Transverse colon (tissue), 4 donors: ENCODE data around the gene BACE1.

Experiments used
- EP300 ChIP-seq: sonication (generic); formaldehyde crosslinking; IDR thresholded peaks from one replicate; pipeline ENCODE4 v1.6.1; 2017; ENCODE audit warnings: antibody characterized with exemption, low read depth
- POLR2A ChIP-seq: fragments of 450-650 bp; IDR thresholded peaks from one replicate; pipeline ENCODE4 v1.6.1; 2016; ENCODE audit warnings: antibody characterized with exemption, mild to moderate bottlenecking, moderate library complexity
- POLR2AphosphoS5 ChIP-seq, 3 donors: sonication (generic); formaldehyde crosslinking; IDR thresholded peaks; one replicate each; pipeline ENCODE4 v1.6.1; 2016; ENCODE audit warnings: antibody characterized with exemption in 3 of 3
- TF ChIP-seq, protein P1 (sequence below), 5 experiments: fragments of 200-600 bp in 3 of 5; fragments of 450-650 bp in 2 of 5; sonication (generic) in 3 of 5; IDR thresholded peaks; 1 replicate in 2 of 5; 2 replicates in 3 of 5; pipeline ENCODE4 v1.5.1; 2016 to 2017; ENCODE audit warnings: antibody characterized with exemption in 5 of 5, inconsistent platforms in 3 of 5, mild to moderate bottlenecking in 2 of 5, moderate library complexity in 1 of 5

DNA sequence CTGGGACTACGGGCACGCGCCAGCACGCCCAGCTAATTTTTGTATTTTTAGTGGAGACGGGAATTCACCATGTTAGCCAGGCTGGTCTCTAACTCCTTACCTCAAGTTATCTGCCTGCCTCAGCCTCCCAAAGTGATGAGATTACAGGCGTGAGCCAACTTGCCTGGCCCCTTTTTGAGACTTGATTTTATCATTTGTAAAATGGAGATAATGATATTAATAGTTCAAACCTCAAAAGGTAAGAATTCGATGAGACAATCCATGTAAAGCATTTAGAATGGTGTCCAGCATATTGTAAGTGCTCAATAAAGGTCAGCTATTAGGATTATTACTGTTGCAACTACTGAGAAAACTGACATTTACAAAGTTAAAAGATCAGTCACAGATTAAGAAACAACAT lies 2.7 kb upstream of the BACE1 start:
- TF ChIP-seq, protein P1, sequence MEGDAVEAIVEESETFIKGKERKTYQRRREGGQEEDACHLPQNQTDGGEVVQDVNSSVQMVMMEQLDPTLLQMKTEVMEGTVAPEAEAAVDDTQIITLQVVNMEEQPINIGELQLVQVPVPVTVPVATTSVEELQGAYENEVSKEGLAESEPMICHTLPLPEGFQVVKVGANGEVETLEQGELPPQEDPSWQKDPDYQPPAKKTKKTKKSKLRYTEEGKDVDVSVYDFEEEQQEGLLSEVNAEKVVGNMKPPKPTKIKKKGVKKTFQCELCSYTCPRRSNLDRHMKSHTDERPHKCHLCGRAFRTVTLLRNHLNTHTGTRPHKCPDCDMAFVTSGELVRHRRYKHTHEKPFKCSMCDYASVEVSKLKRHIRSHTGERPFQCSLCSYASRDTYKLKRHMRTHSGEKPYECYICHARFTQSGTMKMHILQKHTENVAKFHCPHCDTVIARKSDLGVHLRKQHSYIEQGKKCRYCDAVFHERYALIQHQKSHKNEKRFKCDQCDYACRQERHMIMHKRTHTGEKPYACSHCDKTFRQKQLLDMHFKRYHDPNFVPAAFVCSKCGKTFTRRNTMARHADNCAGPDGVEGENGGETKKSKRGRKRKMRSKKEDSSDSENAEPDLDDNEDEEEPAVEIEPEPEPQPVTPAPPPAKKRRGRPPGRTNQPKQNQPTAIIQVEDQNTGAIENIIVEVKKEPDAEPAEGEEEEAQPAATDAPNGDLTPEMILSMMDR (IDR thresholded peaks at IDR 0.05) = no peak
- no peak for TF ChIP-seq EP300
- no peak for TF ChIP-seq POLR2AphosphoS5 (IDR thresholded peaks at IDR 0.05)
- no peak for TF ChIP-seq POLR2A
